ENCODE results near the gene LYVE1.

DNA sequence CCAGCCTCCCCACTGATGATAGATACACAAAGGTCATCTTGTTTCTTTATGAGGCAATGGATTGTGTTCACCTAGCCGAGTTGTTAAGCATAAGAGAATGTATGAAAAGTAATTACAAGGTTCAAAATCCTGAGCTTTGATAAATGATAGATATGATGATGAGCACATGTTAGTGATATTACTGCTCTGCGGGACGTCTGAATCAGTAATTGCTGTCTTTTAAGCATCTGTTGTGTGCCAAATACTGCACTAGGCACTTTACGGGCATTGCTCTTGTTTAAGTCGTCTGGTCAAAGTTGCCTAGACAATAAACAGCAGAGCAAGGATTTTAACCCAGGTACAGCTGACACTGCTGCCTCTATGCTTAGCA, 26.9 kb downstream of the LYVE1 start:
- TF ChIP-seq, protein P1, sequence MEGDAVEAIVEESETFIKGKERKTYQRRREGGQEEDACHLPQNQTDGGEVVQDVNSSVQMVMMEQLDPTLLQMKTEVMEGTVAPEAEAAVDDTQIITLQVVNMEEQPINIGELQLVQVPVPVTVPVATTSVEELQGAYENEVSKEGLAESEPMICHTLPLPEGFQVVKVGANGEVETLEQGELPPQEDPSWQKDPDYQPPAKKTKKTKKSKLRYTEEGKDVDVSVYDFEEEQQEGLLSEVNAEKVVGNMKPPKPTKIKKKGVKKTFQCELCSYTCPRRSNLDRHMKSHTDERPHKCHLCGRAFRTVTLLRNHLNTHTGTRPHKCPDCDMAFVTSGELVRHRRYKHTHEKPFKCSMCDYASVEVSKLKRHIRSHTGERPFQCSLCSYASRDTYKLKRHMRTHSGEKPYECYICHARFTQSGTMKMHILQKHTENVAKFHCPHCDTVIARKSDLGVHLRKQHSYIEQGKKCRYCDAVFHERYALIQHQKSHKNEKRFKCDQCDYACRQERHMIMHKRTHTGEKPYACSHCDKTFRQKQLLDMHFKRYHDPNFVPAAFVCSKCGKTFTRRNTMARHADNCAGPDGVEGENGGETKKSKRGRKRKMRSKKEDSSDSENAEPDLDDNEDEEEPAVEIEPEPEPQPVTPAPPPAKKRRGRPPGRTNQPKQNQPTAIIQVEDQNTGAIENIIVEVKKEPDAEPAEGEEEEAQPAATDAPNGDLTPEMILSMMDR (IDR thresholded peaks at IDR 0.05) = no peak
- TF ChIP-seq POLR2A (IDR thresholded peaks at IDR 0.05) = no peak
